SKM-1 treated with dmso at 0.1 percent for 144 hours (cell line): ENCODE results near the gene THEMIS2.
"Not testable (repeated sequence)": the region's sequence is repeated elsewhere in the genome, so short reads cannot be mapped to it uniquely, and the experiment has no call there.

Experiments used
- DNase-seq: peaks from one replicate; lab custom pipeline; 2025; ENCODE audit not compliant: unreplicated experiment; lab: John Stamatoyannopoulos, UW

THEMIS2 gene

DNA sequence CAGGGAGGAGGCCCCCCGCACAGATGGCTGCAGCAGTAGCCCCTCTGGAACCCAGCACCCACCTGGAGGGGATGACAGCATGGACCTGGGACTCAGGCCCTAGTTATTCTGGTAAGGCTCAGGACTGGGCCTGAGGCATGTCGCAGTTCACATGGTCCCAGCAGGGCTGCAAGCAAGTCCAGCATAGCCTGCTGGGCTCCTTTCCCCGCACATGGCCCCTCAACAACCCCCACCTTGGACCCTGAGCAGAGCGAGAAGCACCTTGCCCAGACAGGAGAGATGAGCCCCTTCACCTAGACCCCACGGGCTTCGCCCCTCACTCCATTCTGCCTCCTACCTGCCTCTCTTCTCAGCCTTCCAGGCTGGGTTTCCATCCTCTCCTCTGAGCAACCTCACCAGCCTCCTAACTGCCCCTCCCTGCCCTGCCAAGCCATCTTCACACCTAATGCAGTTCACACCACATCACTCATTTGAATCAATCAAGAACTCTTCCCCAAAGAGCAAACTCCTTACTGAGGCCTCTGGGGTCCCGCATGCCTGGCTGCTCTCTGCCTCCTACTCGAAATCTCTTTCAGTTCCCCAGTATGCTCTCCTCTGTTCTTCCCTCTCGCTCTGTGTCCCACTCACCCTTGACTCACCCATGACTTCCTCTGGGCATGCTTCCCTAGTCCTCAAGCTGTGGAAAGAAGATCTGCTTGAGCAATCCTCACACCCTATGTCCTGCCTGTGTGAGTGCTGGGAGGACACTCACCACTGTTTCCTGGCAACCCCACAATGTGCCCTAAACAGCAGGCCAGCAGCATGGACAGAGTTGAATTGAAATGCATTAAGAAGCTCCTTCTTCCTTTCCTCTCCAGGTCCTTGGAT lies 9.4 kb upstream of the THEMIS2 start:
- DNase-seq = peak; percentile 95

- DNase-seq = peak; percentile 68
These were observed 8.8 kb upstream of the THEMIS2 start for GRCh38 chr1:27863538-27863915.

- DNase-seq = peak; percentile 87
These were observed 8.0 kb upstream of the THEMIS2 start for GRCh38 chr1:27864264-27864895.

DNA sequence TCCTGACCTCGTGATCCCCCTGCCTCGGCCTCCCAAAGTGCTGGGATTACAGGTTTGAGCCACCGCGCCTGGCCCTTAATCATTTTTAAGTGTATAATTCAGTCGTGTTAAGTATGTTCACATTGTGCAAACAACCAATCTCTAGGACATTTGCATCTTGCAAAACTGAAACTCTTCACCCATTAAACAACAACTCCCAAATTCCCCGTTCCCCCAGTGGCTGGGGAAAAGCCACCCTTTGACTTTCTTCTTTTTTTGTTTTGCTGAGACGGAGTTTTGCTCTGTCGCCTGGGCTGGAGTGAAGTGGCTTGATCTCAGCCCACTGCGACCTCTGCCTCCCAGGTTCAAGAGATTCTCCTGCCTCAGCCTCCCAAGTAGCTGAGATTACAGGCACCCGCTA lies 6.5 kb upstream of the THEMIS2 start:
- no peak for DNase-seq

- no peak for DNase-seq
These were observed 3.8 kb upstream of the THEMIS2 start for GRCh38 chr1:27868556-27868931.

GRCh38 chr1:27868932-27869718 lies 3.2 kb upstream of the THEMIS2 start:
- DNase-seq = peak; percentile 64

DNA sequence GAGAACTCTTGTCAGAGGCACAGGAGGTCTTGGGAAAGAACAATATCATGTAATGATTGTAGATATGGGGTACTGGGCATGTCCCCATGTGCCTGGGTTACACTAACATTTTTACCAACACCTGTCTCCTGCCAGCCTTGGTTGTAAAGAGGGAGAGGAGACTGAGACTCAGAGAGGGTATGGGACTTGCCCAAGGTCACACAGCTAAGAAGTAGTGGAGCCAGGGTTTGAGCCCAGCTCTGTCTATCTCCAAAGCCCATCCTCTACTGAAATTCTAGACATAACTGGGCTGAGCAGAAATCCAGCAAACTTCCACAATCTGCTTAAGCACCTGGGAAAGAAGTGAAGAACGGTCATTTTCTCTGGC lies 2.6 kb upstream of the THEMIS2 start:
- no peak for DNase-seq

GRCh38 chr1:27871076-27871475 lies 1.3 kb upstream of the THEMIS2 start:
- DNase-seq = not testable (repeated sequence)

- no peak for DNase-seq
These were observed 633 bp downstream of the THEMIS2 start for GRCh38 chr1:27872802-27873551.

DNA sequence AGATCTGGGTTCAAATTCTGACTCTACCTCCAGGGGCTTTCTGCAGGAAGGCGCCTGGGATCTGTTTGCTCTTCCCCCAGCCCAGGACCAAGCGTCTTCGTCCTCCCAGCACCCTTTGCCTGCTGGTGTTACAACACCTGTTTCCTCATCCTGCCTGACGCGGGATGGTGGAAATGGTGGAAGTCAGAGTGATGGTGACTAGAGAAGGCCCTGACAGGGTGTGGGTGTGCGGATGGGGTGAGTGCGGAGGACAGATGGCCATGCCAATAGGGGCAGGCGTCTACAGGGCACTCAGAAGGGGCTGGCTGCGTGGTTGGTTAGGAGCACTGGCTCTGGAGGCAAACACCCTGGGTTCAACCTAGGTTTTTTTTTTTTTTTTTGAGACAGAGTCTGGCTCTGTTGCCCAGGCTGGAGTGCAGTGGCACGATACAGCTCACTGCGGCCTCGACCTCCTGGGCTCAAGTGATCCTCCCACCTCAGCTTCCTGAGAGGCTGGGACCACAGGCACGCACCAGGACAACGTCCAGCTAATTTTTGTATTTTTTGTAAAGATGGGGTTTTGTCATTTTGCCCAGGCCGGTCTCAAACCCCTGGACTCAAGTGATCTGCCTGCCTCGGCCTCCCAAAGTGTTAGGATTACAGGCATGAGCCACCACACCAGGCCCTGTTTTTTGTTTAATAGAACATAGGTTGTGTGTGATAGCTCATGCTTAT lies 1.5 kb downstream of the THEMIS2 start:
- peak; percentile 64 for DNase-seq

GRCh38 chr1:27876341-27877114 lies 4.2 kb downstream of the THEMIS2 start:
- DNase-seq = no peak

- DNase-seq = no peak
These were observed 4.7 kb downstream of the THEMIS2 start for GRCh38 chr1:27877115-27877416.

- no peak for DNase-seq
These were observed 5.7 kb downstream of the THEMIS2 start for GRCh38 chr1:27878039-27878438.

GRCh38 chr1:27878787-27879335 lies 6.5 kb downstream of the THEMIS2 start:
- DNase-seq = no peak

GRCh38 chr1:27879374-27880082 lies 7.2 kb downstream of the THEMIS2 start:
- DNase-seq = no peak

DNA sequence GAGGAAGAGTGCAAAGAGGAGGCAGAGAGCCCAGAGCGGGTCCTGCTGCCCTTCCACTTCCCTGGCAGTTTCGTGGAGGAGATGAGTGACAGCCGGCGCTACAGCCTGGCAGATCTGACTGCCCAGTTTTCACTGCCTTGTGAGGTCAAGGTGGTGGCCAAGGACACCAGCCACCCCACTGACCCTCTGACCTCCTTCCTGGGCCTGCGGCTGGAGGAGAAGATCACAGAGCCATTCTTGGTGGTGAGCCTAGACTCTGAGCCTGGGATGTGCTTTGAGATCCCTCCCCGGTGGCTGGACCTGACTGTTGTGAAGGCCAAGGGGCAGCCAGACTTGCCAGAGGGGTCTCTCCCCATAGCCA lies 10.2 kb downstream of the THEMIS2 start:
- DNase-seq = no peak

GRCh38 chr1:27883536-27883935 lies 11.2 kb downstream of the THEMIS2 start:
- no peak for DNase-seq

DNA sequence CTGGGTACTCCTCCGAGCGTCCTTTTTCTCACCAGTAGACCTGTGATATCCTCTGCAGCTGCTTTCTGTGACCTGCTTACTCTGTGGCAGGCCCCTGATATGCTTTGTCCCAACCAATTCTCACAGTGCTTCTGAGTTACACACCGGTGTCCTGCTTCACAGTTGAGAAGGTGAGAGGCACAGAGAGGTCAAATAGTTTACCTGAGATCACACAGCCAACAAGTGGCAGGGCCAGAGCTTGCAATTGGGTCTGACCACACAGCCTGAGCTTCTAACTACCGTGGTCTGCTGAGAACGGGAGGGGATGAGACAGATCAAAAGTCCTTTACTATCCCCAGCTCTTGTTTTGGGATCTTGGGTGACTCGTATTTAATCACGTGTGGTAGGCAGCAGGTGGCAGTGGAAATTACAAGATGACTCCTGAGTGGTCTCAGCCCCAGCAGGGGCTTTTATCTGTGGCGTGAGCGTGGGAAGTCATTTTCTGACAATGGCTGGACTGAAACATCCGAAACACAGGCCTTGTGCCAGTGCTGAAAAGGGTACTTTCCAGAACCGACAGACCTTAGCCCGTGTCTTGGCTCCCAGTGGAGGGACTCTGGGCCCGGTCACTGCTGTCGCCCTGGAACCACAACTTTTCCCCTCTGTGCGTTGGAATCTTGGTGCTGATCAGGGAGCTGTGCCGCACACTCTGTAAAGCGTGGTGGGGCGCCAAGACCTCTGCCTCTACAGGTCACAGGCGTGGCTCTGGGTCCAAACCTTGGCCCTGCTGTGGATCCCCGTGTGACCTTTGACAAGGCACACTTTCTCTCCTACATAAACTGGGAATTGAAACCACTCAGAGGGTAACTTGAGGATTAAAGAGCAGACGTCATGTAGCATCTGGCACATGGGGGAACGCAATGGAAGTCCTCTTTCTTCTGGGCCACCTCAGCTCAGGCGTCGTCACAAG lies 11.9 kb downstream of the THEMIS2 start:
- peak; percentile 62 for DNase-seq
